ENCODE results near the gene KIF3A. TPM values are rescaled to one million over a fixed set of nuclear protein-coding genes. Genes with fewer than 3 reads are reported as not detected.

The KIF3A gene
- total RNA-seq, 1 experiment from 2014 or later = 18.9 TPM

- BruUV-seq (replicated peaks) = no TSS peak
- TF ChIP-seq CTCF (IDR thresholded peaks at IDR 0.05; ENCODE audit: unreplicated experiment) = no peak
- H3K27me3 Mint-ChIP-seq (ENCODE audit: unreplicated experiment) = no peaks in the 10 kb centered on the region
- H3K4me3 Mint-ChIP-seq (ENCODE audit: low read depth, unreplicated experiment) = no peak overlapping the region
- DNase-seq = no peak
- H3K27ac Mint-ChIP-seq (ENCODE audit: unreplicated experiment) = no peak overlapping the region
- H3K36me3 Mint-ChIP-seq (ENCODE audit: insufficient read depth, unreplicated experiment) = peaks cover 5% of the 10 kb centered on the region
- H3K4me1 Mint-ChIP-seq (ENCODE audit: low read depth, unreplicated experiment) = no peaks in the 10 kb centered on the region
- H3K9me3 Mint-ChIP-seq (ENCODE audit: low read depth, unreplicated experiment) = no peaks in the 10 kb centered on the region
- intact Hi-C loops (cut with micrococcal nuclease; ENCODE audit: unreplicated experiment) = no loop called here
- CTCF ChIA-PET = interaction anchor here (0.6 kb wide), 1 partner anchor 36 kb away, joined by 3 read pairs; no protein-coding TSS in a partner anchor
These were observed 28.9 kb upstream of the KIF3A start for GRCh38 chr5:132766020-132766805.

- no TSS peak for BruUV-seq (replicated peaks)
- CTCF ChIA-PET = interaction anchor here (0.6 to 1.4 kb wide), 2 partner anchors 9 to 36 kb away, joined by 3 read pairs; no protein-coding TSS in a partner anchor
These were observed 28.1 kb upstream of the KIF3A start for GRCh38 chr5:132765311-132766019.

GRCh38 chr5:132764671-132765238 lies 27.4 kb upstream of the KIF3A start:
- CTCF ChIA-PET = interaction anchor here (0.6 to 1.4 kb wide), 2 partner anchors 8 to 48 kb away, joined by 3 to 5 read pairs; partner anchors contain the start of gene SOWAHA
- no peak overlapping the region for H3K4me3 Mint-ChIP-seq (ENCODE audit: low read depth, unreplicated experiment)
- H3K36me3 Mint-ChIP-seq (ENCODE audit: insufficient read depth, unreplicated experiment) = peaks cover 5% of the 10 kb centered on the region
- no peaks in the 10 kb centered on the region for H3K9me3 Mint-ChIP-seq (ENCODE audit: low read depth, unreplicated experiment)
- no peaks in the 10 kb centered on the region for H3K4me1 Mint-ChIP-seq (ENCODE audit: low read depth, unreplicated experiment)
- H3K27ac Mint-ChIP-seq (ENCODE audit: unreplicated experiment) = no peak overlapping the region
- intact Hi-C loops (cut with micrococcal nuclease; ENCODE audit: unreplicated experiment) = no loop called here
- BruUV-seq (replicated peaks) = no TSS peak
- no peaks in the 10 kb centered on the region for H3K27me3 Mint-ChIP-seq (ENCODE audit: unreplicated experiment)
- TF ChIP-seq CTCF (IDR thresholded peaks at IDR 0.05; ENCODE audit: unreplicated experiment) = no peak
- no peak for DNase-seq

More at GRCh38 chr5:132765311-132766019, 28.1 kb upstream of the KIF3A start:
- TF ChIP-seq CTCF (IDR thresholded peaks at IDR 0.05; ENCODE audit: unreplicated experiment) = no peak
- intact Hi-C loops (cut with micrococcal nuclease; ENCODE audit: unreplicated experiment) = no loop called here
- no peak for DNase-seq
- no peaks in the 10 kb centered on the region for H3K9me3 Mint-ChIP-seq (ENCODE audit: low read depth, unreplicated experiment)
- H3K36me3 Mint-ChIP-seq (ENCODE audit: insufficient read depth, unreplicated experiment) = peaks cover 5% of the 10 kb centered on the region
- H3K4me1 Mint-ChIP-seq (ENCODE audit: low read depth, unreplicated experiment) = no peaks in the 10 kb centered on the region
- no peak overlapping the region for H3K27ac Mint-ChIP-seq (ENCODE audit: unreplicated experiment)
- no peak overlapping the region for H3K4me3 Mint-ChIP-seq (ENCODE audit: low read depth, unreplicated experiment)
- no peaks in the 10 kb centered on the region for H3K27me3 Mint-ChIP-seq (ENCODE audit: unreplicated experiment)

- intact Hi-C loops (cut with micrococcal nuclease; ENCODE audit: unreplicated experiment) = no loop called here
- Mint-ChIP-seq H3K27me3 (ENCODE audit: unreplicated experiment) (no peaks in the 10 kb centered on the region), H3K4me1 (ENCODE audit: low read depth, unreplicated experiment) (no peaks in the 10 kb centered on the region), H3K4me3 (ENCODE audit: low read depth, unreplicated experiment) (no peak overlapping the region), H3K36me3 (ENCODE audit: insufficient read depth, unreplicated experiment) (peaks cover 5% of the 10 kb centered on the region), H3K27ac (ENCODE audit: unreplicated experiment) (no peak overlapping the region), H3K9me3 (ENCODE audit: low read depth, unreplicated experiment) (no peaks in the 10 kb centered on the region)
- no TSS peak for BruUV-seq (replicated peaks)
- CTCF ChIA-PET = interaction anchor here (0.6 kb wide), 1 partner anchor 49 kb away, joined by 5 read pairs; the partner anchor contains the start of gene SOWAHA
- no peak for TF ChIP-seq CTCF (IDR thresholded peaks at IDR 0.05; ENCODE audit: unreplicated experiment)
- no peak for DNase-seq
These were observed 26.7 kb upstream of the KIF3A start for GRCh38 chr5:132764051-132764450.
